ENCODE measurements around the gene NFIB. TPM values are rescaled to one million over a fixed set of nuclear protein-coding genes. Genes with fewer than 3 reads are reported as not detected.

Gene NFIB
- total and polyA plus RNA-seq, 2 of the 4 experiments (the other 2 are of a cell fraction): 1.4 to 2.0 TPM

GRCh38 chr9:14327036-14327435, 13.1 kb upstream of the NFIB start:
- no peak overlapping the region for H3K23ac ChIP-seq (ENCODE audit: low read depth, low read length)
- ChIA-PET CTCF (no interaction called here), POLR2A (ENCODE audit: unreplicated experiment) (no interaction called here)
- peaks cover 44% of the 10 kb centered on the region for H3K27me3 ChIP-seq (ENCODE audit: control insufficient read depth, insufficient read depth, low read length)
- no peak overlapping the region for H2BK5ac ChIP-seq (ENCODE audit: low read depth, low read length, poor library complexity, severe bottlenecking)
- no peaks in the 10 kb centered on the region for H3K4me1 ChIP-seq (ENCODE audit: control insufficient read depth, insufficient read depth, low read length)
- no peak for DNase-seq
- H4K91ac ChIP-seq (ENCODE audit: insufficient read depth, low read depth, low read length): no peak overlapping the region
- H4K5ac ChIP-seq (ENCODE audit: low read depth, low read length): no peak overlapping the region
- BruUV-seq (replicated peaks): no TSS peak
- H4K20me1 ChIP-seq (ENCODE audit: insufficient read depth, low read length): no peaks in the 10 kb centered on the region
- no peak overlapping the region for H3K27ac ChIP-seq (ENCODE audit: insufficient read depth, low read length)
- no peak overlapping the region for H2BK20ac ChIP-seq (ENCODE audit: low read depth, low read length)
- no peak overlapping the region for H2BK120ac ChIP-seq (ENCODE audit: low read depth, low read length)
- TF ChIP-seq MAFK (IDR thresholded peaks at IDR 0.05; ENCODE audit: low read depth, low read length) (no peak), BHLHE40 (IDR thresholded peaks at IDR 0.05; ENCODE audit: low read depth, low read length) (no peak), POLR2A (IDR thresholded peaks at IDR 0.05; ENCODE audit: low read depth, low read length) (no peak), SMC3 (IDR thresholded peaks at IDR 0.05; ENCODE audit: low read depth, low read length) (no peak), CHD1 (IDR thresholded peaks at IDR 0.05; ENCODE audit: low read depth, low read length) (no peak), RCOR1 (IDR thresholded peaks at IDR 0.05; ENCODE audit: insufficient replicate concordance, low read length) (no peak), RFX5 (IDR thresholded peaks at IDR 0.05; ENCODE audit: low read depth, low read length) (no peak), MAZ (IDR thresholded peaks at IDR 0.05; ENCODE audit: borderline replicate concordance, low read depth, low read length) (no peak)
- no peak overlapping the region for H2AK5ac ChIP-seq (ENCODE audit: low read depth, low read length)
- no peaks in the 10 kb centered on the region for H3K36me3 ChIP-seq (ENCODE audit: control insufficient read depth, insufficient read depth, low read length)
- H3K79me1 ChIP-seq (ENCODE audit: low read depth in 1 of 2, low read length in 2 of 2): no peaks in the 10 kb centered on the region
- H2AFZ ChIP-seq (replicated peaks; ENCODE audit: low read length, poor library complexity): no peak overlapping the region
- no peak overlapping the region for H4K8ac ChIP-seq (ENCODE audit: low read depth in 2 of 2, low read length in 2 of 2)
- no CpG with 5 or more reads among the region's 4 CpGs for WGBS, 2 experiments (ENCODE audit: extremely low coverage in 2 of 2, insufficient read length in 1 of 2)
- H3K9me1 ChIP-seq (ENCODE audit: insufficient read depth, low read length): no peaks in the 10 kb centered on the region
- no peak overlapping the region for H2BK15ac ChIP-seq (ENCODE audit: low read depth, low read length)
- H3K4me2 ChIP-seq (ENCODE audit: low read depth, low read length): no peak overlapping the region
- ATAC-seq (ENCODE audit: low read depth): no peak
- no peak overlapping the region for H3K4me3 ChIP-seq (ENCODE audit: insufficient read depth, low read depth, low read length)
- no peak overlapping the region for H3K14ac ChIP-seq (replicated peaks; ENCODE audit: low read depth, low read length)
- H3K9ac ChIP-seq (ENCODE audit: low read depth, low read length): no peak overlapping the region
- H2AK9ac ChIP-seq (replicated peaks; ENCODE audit: low read depth, low read length, poor library complexity): no peak overlapping the region
- H3K56ac ChIP-seq (ENCODE audit: extremely low read depth, insufficient read depth, low read length): no peak overlapping the region
- dilution Hi-C loops (cut with HindIII; ENCODE audit: low sequenced_read_pairs, unreplicated experiment): no loop called here
- intact Hi-C loops (cut with micrococcal nuclease): no loop called here
- no peaks in the 10 kb centered on the region for H3K9me3 ChIP-seq (ENCODE audit: control insufficient read depth, insufficient read depth, low read length)
- H3K18ac ChIP-seq (ENCODE audit: low read depth, low read length): no peak overlapping the region
- H3K4ac ChIP-seq (ENCODE audit: low read depth, low read length): no peak overlapping the region
- in situ Hi-C loops (cut with MboI; ENCODE audit: low sequenced_read_pairs): no loop called here
